ENCODE data around the gene SLC35B2. TPM values are rescaled to one million over a fixed set of nuclear protein-coding genes. Genes with fewer than 3 reads are reported as not detected.
A peak's percentile ranks its signal among the peaks of the same experiment; 100 is the strongest.

The SLC35B2 gene
- total RNA-seq, 1 experiment from 2014 or later, result 105 TPM

GRCh38 chr6:44237813-44238433, 19.4 kb downstream of the SLC35B2 start:
- CTCF ChIA-PET, result interaction anchor here (0.6 to 1.0 kb wide), 4 partner anchors 13 to 69 kb away, joined by 3 to 7 read pairs (median 6); partner anchors contain the start of gene SLC29A1
- POLR2A ChIA-PET, result interaction anchor here (0.7 to 1.0 kb wide), 2 partner anchors 14 to 68 kb away, joined by 3 read pairs; no protein-coding TSS in a partner anchor
- no peaks in the 10 kb centered on the region for H3K9me3 ChIP-seq (ENCODE audit: control insufficient read depth, insufficient read depth, low read depth, low read length)
- in situ Hi-C loops (cut with HindIII; ENCODE audit: low pct_unique_long_range_greater_than_20kb, low sequenced_read_pairs), result no loop called here
- H3K27me3 ChIP-seq (ENCODE audit: control insufficient read depth, insufficient read depth, low read length), result no peaks in the 10 kb centered on the region
- H3K27ac ChIP-seq (ENCODE audit: low read length), result peak overlapping the region; percentile 92
- H3K36me3 ChIP-seq (ENCODE audit: control insufficient read depth, insufficient read depth, low read length), result peaks cover 3% of the 10 kb centered on the region; the same call in 1 of the 2 replicates
- intact Hi-C loops (cut with micrococcal nuclease; ENCODE audit: unreplicated experiment), result loop anchor here (5.0 kb wide), 1 partner anchor 66 kb away; no protein-coding TSS in a partner anchor
- no peak for TF ChIP-seq REST (IDR thresholded peaks at IDR 0.05; ENCODE audit: insufficient read depth in 1 of 2, low read depth in 2 of 2, low read length in 1 of 2)
- 0 out of 2 replicates have a peak, but pooled peaks have one; percentile 50 for TF ChIP-seq SIN3A (IDR thresholded peaks at IDR 0.05; ENCODE audit: borderline replicate concordance, insufficient read depth, low read depth, low read length)
- TF ChIP-seq, protein P1, sequence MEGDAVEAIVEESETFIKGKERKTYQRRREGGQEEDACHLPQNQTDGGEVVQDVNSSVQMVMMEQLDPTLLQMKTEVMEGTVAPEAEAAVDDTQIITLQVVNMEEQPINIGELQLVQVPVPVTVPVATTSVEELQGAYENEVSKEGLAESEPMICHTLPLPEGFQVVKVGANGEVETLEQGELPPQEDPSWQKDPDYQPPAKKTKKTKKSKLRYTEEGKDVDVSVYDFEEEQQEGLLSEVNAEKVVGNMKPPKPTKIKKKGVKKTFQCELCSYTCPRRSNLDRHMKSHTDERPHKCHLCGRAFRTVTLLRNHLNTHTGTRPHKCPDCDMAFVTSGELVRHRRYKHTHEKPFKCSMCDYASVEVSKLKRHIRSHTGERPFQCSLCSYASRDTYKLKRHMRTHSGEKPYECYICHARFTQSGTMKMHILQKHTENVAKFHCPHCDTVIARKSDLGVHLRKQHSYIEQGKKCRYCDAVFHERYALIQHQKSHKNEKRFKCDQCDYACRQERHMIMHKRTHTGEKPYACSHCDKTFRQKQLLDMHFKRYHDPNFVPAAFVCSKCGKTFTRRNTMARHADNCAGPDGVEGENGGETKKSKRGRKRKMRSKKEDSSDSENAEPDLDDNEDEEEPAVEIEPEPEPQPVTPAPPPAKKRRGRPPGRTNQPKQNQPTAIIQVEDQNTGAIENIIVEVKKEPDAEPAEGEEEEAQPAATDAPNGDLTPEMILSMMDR (IDR thresholded peaks at IDR 0.05), result peak; percentile 98
- peak; percentile 66; the same call in 1 of the 2 replicates for TF ChIP-seq POLR2AphosphoS5 (IDR thresholded peaks at IDR 0.05; ENCODE audit: low read depth, low read length)
- no peak for TF ChIP-seq TCF7L2 (IDR thresholded peaks at IDR 0.05; ENCODE audit: low read depth, low read length)
- DNase-seq (ENCODE audit: low read depth, low spot score) (no peak), ATAC-seq (peak; percentile 80)
- no TSS peak for BruUV-seq (replicated peaks)
- H3K4me1 ChIP-seq (ENCODE audit: control insufficient read depth, insufficient read depth, low read length), result peaks cover 53% of the 10 kb centered on the region
- H3K4me3 ChIP-seq (ENCODE audit: low read depth in 2 of 2, low read length in 2 of 2), result peak overlapping the region; percentile 49 to 67

DNA sequence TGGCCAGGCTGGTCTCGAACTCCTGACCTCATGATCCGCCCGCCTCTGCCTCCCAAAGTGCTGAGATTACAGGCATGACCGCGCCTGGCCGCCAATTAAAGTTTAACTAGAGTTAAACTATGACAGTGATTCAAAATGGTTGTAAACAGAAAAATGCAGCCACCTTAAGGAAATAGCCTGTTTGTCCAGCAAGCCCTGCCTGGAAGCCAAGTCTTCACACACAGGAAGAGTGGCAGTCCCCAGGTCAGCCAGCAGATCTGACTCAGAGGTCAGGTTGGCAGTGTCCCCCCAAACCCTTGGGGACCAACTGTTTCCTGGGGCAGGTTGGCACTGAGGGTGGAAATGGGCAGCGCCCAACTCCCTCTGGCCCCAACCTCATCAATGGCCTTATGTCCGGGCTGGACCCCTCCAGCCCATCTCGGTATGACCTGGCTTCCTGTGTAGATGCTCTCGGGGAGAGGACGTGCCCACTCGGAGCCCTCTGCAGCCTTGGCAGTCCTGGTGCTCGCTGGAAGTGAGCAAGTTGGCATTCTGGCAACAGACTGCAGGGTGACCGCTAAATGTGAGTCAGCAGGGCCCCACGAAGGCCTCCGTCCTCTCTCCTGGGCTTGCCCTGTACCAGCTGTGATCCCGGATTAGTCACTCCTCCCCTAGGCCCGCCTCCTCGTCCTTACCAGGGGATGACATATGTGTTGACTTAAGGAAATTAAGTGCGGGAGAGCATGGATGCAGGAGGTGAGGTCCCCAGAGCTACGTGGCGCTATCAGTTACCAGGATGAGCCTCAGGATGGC, 20.1 kb downstream of the SLC35B2 start:
- Histone ChIP-seq H3K9me3 (ENCODE audit: control insufficient read depth, insufficient read depth, low read depth, low read length) (no peaks in the 10 kb centered on the region), H3K4me1 (ENCODE audit: control insufficient read depth, insufficient read depth, low read length) (peaks cover 60% of the 10 kb centered on the region), H3K36me3 (ENCODE audit: control insufficient read depth, insufficient read depth, low read length) (peaks cover 3% of the 10 kb centered on the region; the same call in 1 of the 2 replicates), H3K4me3 (ENCODE audit: low read depth in 2 of 2, low read length in 2 of 2) (peak overlapping the region; percentile 49 to 67), H3K27ac (ENCODE audit: low read length) (peak overlapping the region; percentile 92), H3K27me3 (ENCODE audit: control insufficient read depth, insufficient read depth, low read length) (no peaks in the 10 kb centered on the region)
- DNase-seq (ENCODE audit: low read depth, low spot score), result peak; percentile 95
- ChIA-PET POLR2A (interaction anchor here (0.5 to 1.0 kb wide), 4 partner anchors 13 to 68 kb away, joined by 3 to 7 read pairs (median 3); no protein-coding TSS in a partner anchor), CTCF (interaction anchor here (0.6 to 1.0 kb wide), 5 partner anchors 12 to 69 kb away, joined by 3 to 7 read pairs (median 6); partner anchors contain the start of gene SLC29A1)
- intact Hi-C loops (cut with micrococcal nuclease; ENCODE audit: unreplicated experiment), result loop anchor here (5.0 kb wide), 1 partner anchor 65 kb away; no protein-coding TSS in a partner anchor
- ATAC-seq, result peak; percentile 91
- in situ Hi-C loops (cut with HindIII; ENCODE audit: low pct_unique_long_range_greater_than_20kb, low sequenced_read_pairs), result no loop called here
- TSS peak; percentile 98 for BruUV-seq (replicated peaks)
- TF ChIP-seq SIN3A (IDR thresholded peaks at IDR 0.05; ENCODE audit: borderline replicate concordance, insufficient read depth, low read depth, low read length), result no peak; the same call in 1 of the 2 replicates
- no peak for TF ChIP-seq TCF7L2 (IDR thresholded peaks at IDR 0.05; ENCODE audit: low read depth, low read length)
- TF ChIP-seq, protein P1 (IDR thresholded peaks at IDR 0.05), result no peak
- peak; percentile 82 for TF ChIP-seq POLR2AphosphoS5 (IDR thresholded peaks at IDR 0.05; ENCODE audit: low read depth, low read length)
- no peak for TF ChIP-seq REST (IDR thresholded peaks at IDR 0.05; ENCODE audit: insufficient read depth in 1 of 2, low read depth in 2 of 2, low read length in 1 of 2)

Measured in Panc1 (cell line).